ENCODE data around the gene SAXO2.
"Not testable (repeated sequence)": the region's sequence is repeated elsewhere in the genome, so short reads cannot be mapped to it uniquely, and the experiment has no call there.

The SAXO2 gene

GRCh38 chr15:82314769-82315518, 52.3 kb downstream of the SAXO2 start:
- no peak for DNase-seq

GRCh38 chr15:82315519-82316246, 53.1 kb downstream of the SAXO2 start:
- DNase-seq: no peak

- not testable (repeated sequence) for DNase-seq
These were observed 53.9 kb downstream of the SAXO2 start for GRCh38 chr15:82316247-82317090.

GRCh38 chr15:82317091-82317489, 54.5 kb downstream of the SAXO2 start:
- DNase-seq: no peak

GRCh38 chr15:82317516-82317915, 54.9 kb downstream of the SAXO2 start:
- DNase-seq: not testable (repeated sequence)

GRCh38 chr15:82318281-82318680, 55.7 kb downstream of the SAXO2 start:
- not testable (repeated sequence) for DNase-seq

GRCh38 chr15:82319522-82320278, 57.1 kb downstream of the SAXO2 start:
- DNase-seq: not testable (repeated sequence)

- DNase-seq: not testable (repeated sequence)
These were observed 58.2 kb downstream of the SAXO2 start for GRCh38 chr15:82320861-82321260.

GRCh38 chr15:82322488-82322887, 59.9 kb downstream of the SAXO2 start:
- DNase-seq: not testable (repeated sequence)

GRCh38 chr15:82324831-82325230, 62.2 kb downstream of the SAXO2 start:
- DNase-seq: not testable (repeated sequence)

- not testable (repeated sequence) for DNase-seq
These were observed 63.0 kb downstream of the SAXO2 start for GRCh38 chr15:82325646-82326045.

GRCh38 chr15:82326896-82327295, 64.3 kb downstream of the SAXO2 start:
- DNase-seq: not testable (repeated sequence)

GRCh38 chr15:82327372-82327771, 64.8 kb downstream of the SAXO2 start:
- DNase-seq: not testable (repeated sequence)

- DNase-seq: not testable (repeated sequence)
These were observed 66.4 kb downstream of the SAXO2 start for GRCh38 chr15:82329039-82329438.

GRCh38 chr15:82330921-82331320, 68.3 kb downstream of the SAXO2 start:
- not testable (repeated sequence) for DNase-seq

GRCh38 chr15:82331576-82332304, 69.1 kb downstream of the SAXO2 start:
- not testable (repeated sequence) for DNase-seq

GRCh38 chr15:82332711-82333602, 70.3 kb downstream of the SAXO2 start:
- not testable (repeated sequence) for DNase-seq

- not testable (repeated sequence) for DNase-seq
These were observed 71.3 kb downstream of the SAXO2 start for GRCh38 chr15:82333603-82334553.

Data from retina (tissue), 1 donor.